GM19467 (cell line): Measurements from ENCODE around the gene LIN7A.

ENCODE experiments used
- ATAC-seq: cut with Tn5 transposase; IDR thresholded peaks from one replicate; pipeline ENCODE4 v1.9.1; 2021; ENCODE audit warnings: mild to moderate bottlenecking, moderate library complexity; ENCODE audit not compliant: unreplicated experiment

The LIN7A gene

GRCh38 chr12:80861641-80862378 is 75.9 kb downstream of the LIN7A start:
- ATAC-seq = no peak

GRCh38 chr12:80860928-80861327 is 76.8 kb downstream of the LIN7A start:
- ATAC-seq = no peak

GRCh38 chr12:80860206-80860605 is 77.5 kb downstream of the LIN7A start:
- no peak for ATAC-seq

- no peak for ATAC-seq
Measured at GRCh38 chr12:80858356-80858755, 79.4 kb downstream of the LIN7A start.

- no peak for ATAC-seq
Measured at GRCh38 chr12:80857311-80857710, 80.4 kb downstream of the LIN7A start.

- no peak for ATAC-seq
Measured at GRCh38 chr12:80849337-80849736, 88.4 kb downstream of the LIN7A start.

- no peak for ATAC-seq
Measured at GRCh38 chr12:80848858-80849257, 88.9 kb downstream of the LIN7A start.

GRCh38 chr12:80847575-80847974 is 90.2 kb downstream of the LIN7A start:
- ATAC-seq = no peak

- no peak for ATAC-seq
Measured at GRCh38 chr12:80846952-80847351, 90.8 kb downstream of the LIN7A start.

GRCh38 chr12:80845639-80846038 is 92.1 kb downstream of the LIN7A start:
- ATAC-seq = no peak

- no peak for ATAC-seq
Measured at GRCh38 chr12:80843969-80844368, 93.8 kb downstream of the LIN7A start.

GRCh38 chr12:80838708-80839107 is 99.0 kb downstream of the LIN7A start:
- no peak for ATAC-seq

GRCh38 chr12:80838024-80838658 is 99.6 kb downstream of the LIN7A start:
- ATAC-seq = no peak

- ATAC-seq = no peak
Measured at GRCh38 chr12:80837342-80837978, 100.3 kb downstream of the LIN7A start.

GRCh38 chr12:80834724-80835123 is 103.0 kb downstream of the LIN7A start:
- no peak for ATAC-seq

- no peak for ATAC-seq
Measured at GRCh38 chr12:80830533-80831088, 107.1 kb downstream of the LIN7A start.

GRCh38 chr12:80829767-80830166 is 108.0 kb downstream of the LIN7A start:
- ATAC-seq = no peak

GRCh38 chr12:80825506-80825905 is 112.2 kb downstream of the LIN7A start:
- no peak for ATAC-seq

GRCh38 chr12:80823393-80823792 is 114.3 kb downstream of the LIN7A start:
- ATAC-seq = no peak

GRCh38 chr12:80821513-80822000 is 116.2 kb downstream of the LIN7A start:
- ATAC-seq = no peak

GRCh38 chr12:80818878-80819277 is 118.9 kb downstream of the LIN7A start:
- ATAC-seq = no peak

GRCh38 chr12:80815351-80815750 is 122.4 kb downstream of the LIN7A start:
- no peak for ATAC-seq
